Neural progenitor cell (in vitro differentiated cells): ENCODE data around the gene PCDH9. TPM values are rescaled to one million over a fixed set of nuclear protein-coding genes. Genes with fewer than 3 reads are reported as not detected.

Experiments used
- DNase-seq: peaks from one replicate; pipeline ENCODE4 v3.0.0-alpha.2; 2016; ENCODE audit warnings: low spot score
- H2AFZ ChIP-seq: fragments of 200-600 bp; sonication (generic); replicated peaks from 2 replicates; pipeline ENCODE4 v1.6.1; 2016; ENCODE audit warnings: antibody characterized with exemption
- H3F3A ChIP-seq: fragments of 200-600 bp; sonication (generic); 2 replicates; pipeline ENCODE4 v1.6.1; 2016; ENCODE audit warnings: antibody characterized with exemption, low read depth
- H3K27ac ChIP-seq: fragments of 200-600 bp; sonication (generic); 2 replicates; pipeline ENCODE4 v1.5.1; 2016; ENCODE audit warnings: mild to moderate bottlenecking
- H3K27me3 ChIP-seq: fragments of 200-600 bp; sonication (generic); 2 replicates; pipeline ENCODE4 v1.6.1; 2016; ENCODE audit warnings: mild to moderate bottlenecking, moderate library complexity
- H3K36me3 ChIP-seq: fragments of 200-600 bp; sonication (generic); 2 replicates; pipeline ENCODE4 v1.5.1; 2016
- H3K4me1 ChIP-seq: fragments of 200-600 bp; sonication (generic); 2 replicates; pipeline ENCODE4 v1.6.1; 2016; ENCODE audit warnings: mixed run types
- H3K4me2 ChIP-seq: fragments of 200-600 bp; sonication (generic); 2 replicates; pipeline ENCODE4 v1.6.1; 2016
- H3K4me3 ChIP-seq: fragments of 200-600 bp; sonication (generic); 2 replicates; pipeline ENCODE4 v1.5.1; 2016
- H3K79me2 ChIP-seq: fragments of 200-600 bp; sonication (generic); 2 replicates; pipeline ENCODE4 v1.6.1; 2016; ENCODE audit warnings: low read depth
- H3K9ac ChIP-seq: fragments of 200-600 bp; sonication (generic); 2 replicates; pipeline ENCODE4 v1.6.1; 2016
- H3K9me3 ChIP-seq: fragments of 200-600 bp; sonication (generic); 2 replicates; pipeline ENCODE4 v1.5.1; 2016; ENCODE audit warnings: low read depth
- H4K20me1 ChIP-seq: fragments of 200-600 bp; sonication (generic); 2 replicates; pipeline ENCODE4 v1.6.1; 2016; ENCODE audit warnings: low read depth
- H3K27ac Mint-ChIP-seq: 3 replicates; pipeline ENCODE4 v1.8.0; 2021; ENCODE audit warnings: mixed read lengths
- H3K27me3 Mint-ChIP-seq: 2 replicates; pipeline ENCODE4 v1.8.0; 2022; ENCODE audit warnings: low read depth, mild to moderate bottlenecking, inconsistent platforms, moderate library complexity, mixed read lengths; ENCODE audit not compliant: insufficient read depth
- H3K36me3 Mint-ChIP-seq: 3 replicates; pipeline ENCODE4 v1.8.0; 2021; ENCODE audit warnings: mixed read lengths
- H3K4me1 Mint-ChIP-seq: 3 replicates; pipeline ENCODE4 v1.8.0; 2021; ENCODE audit warnings: mixed read lengths
- H3K4me3 Mint-ChIP-seq: 3 replicates; pipeline ENCODE4 v1.8.0; 2021; ENCODE audit warnings: mild to moderate bottlenecking, moderate library complexity, mixed read lengths
- H3K9me3 Mint-ChIP-seq: 3 replicates; pipeline ENCODE4 v1.8.0; 2020; ENCODE audit warnings: mixed read lengths
- EZH2 ChIP-seq: fragments of 200-600 bp; sonication (generic); IDR thresholded peaks from 2 replicates; pipeline ENCODE4 v1.6.1; 2017; ENCODE audit warnings: antibody characterized with exemption, mild to moderate bottlenecking, moderate library complexity
- EZH2phosphoT487 ChIP-seq: fragments of 200-600 bp; sonication (generic); IDR thresholded peaks from 2 replicates; pipeline ENCODE4 v1.6.1; 2017; ENCODE audit warnings: antibody characterized with exemption
- total RNA-seq: library from RNA; depleted of rRNA; stranded (reverse); fragments of >200 nt; gene quantifications from 2 replicates; pipeline ENCODE4 v1.2.3, GENCODE V29; 2015; ENCODE audit warnings: low replicate concordance
- TF ChIP-seq, protein P1 (sequence below): fragments of 200-600 bp; sonication (generic); IDR thresholded peaks from 2 replicates; pipeline ENCODE4 v1.5.1; 2017; ENCODE audit warnings: antibody characterized with exemption, mild to moderate bottlenecking

Gene PCDH9
- total RNA-seq, 1 donor from 2014 or later: 0.24 TPM

DNA sequence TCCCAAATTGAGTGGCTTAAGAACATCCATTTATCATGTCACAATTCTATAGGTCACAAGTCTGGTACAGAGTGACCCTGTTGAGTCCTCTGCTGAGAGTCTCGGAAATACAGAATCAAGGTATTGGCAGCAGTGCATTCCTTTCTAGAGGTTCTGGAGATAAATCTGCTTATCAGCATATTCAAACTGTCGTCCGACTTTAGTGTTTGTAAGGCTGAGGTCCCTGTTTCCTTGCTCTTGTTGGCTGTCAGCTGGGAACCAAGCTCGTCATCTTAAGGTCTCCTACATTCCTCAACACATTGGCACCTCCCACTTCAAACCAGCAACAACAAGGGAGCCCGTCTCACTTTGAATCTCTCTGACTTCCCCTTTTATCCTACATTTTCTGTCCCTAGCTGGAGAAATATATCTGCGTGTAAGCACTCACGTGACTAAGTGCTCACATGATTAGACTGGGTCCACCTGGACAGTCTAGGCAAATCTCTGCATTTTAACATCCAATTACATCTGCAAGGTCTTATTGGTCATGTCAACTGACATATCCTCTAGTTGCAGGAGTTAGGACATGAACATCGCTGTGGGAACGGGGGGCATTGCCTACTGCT is 886.8 kb downstream of the PCDH9 start:
- H3K27ac Mint-ChIP-seq: peak overlapping the region; percentile 16

DNA sequence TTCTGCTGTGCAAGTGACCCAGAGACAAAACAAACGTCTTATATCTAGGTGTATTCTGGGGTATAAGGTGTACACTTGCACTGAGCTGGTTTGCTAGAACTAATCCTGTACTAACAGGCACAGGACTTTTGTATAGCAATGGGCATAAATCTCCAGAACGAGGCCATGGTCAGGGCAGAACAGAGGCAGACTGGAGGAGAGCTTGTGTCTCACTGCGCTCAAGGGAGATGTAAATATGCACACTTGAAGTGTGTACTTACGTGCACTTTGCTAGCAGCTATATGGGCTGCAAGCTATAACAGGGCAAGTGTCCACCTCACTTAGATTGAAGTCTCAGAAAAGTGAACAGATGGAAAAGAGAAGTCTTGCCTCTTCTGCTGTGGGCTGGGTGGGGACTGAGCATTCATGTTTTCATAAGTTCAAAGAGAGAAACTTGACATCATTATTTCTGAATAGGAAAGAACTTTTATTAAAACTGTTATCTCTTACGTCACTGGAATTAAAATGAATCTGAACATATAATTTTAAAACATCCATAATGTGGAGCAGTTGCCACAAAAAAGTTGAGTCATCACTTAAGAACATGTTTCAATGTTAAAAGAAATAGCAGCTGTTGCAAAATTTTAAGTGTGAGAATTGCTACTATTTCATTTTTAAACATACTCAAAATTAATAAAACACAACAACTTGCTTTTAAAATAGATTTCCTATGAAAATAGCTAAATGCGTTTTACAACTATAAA is 888.3 kb downstream of the PCDH9 start:
- no peak for DNase-seq
- no peak for TF ChIP-seq EZH2phosphoT487
- TF ChIP-seq, protein P1, sequence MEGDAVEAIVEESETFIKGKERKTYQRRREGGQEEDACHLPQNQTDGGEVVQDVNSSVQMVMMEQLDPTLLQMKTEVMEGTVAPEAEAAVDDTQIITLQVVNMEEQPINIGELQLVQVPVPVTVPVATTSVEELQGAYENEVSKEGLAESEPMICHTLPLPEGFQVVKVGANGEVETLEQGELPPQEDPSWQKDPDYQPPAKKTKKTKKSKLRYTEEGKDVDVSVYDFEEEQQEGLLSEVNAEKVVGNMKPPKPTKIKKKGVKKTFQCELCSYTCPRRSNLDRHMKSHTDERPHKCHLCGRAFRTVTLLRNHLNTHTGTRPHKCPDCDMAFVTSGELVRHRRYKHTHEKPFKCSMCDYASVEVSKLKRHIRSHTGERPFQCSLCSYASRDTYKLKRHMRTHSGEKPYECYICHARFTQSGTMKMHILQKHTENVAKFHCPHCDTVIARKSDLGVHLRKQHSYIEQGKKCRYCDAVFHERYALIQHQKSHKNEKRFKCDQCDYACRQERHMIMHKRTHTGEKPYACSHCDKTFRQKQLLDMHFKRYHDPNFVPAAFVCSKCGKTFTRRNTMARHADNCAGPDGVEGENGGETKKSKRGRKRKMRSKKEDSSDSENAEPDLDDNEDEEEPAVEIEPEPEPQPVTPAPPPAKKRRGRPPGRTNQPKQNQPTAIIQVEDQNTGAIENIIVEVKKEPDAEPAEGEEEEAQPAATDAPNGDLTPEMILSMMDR: no peak
- TF ChIP-seq EZH2: no peak
- peak overlapping the region; percentile 80 for H2AFZ ChIP-seq
- no peaks in the 10 kb centered on the region for H3K79me2 ChIP-seq
- no peak overlapping the region for H3K27ac ChIP-seq
- no peaks in the 10 kb centered on the region for H3K9me3 ChIP-seq
- H3K4me1 ChIP-seq: peaks cover 20% of the 10 kb centered on the region
- Mint-ChIP-seq H3K27me3 (no peaks in the 10 kb centered on the region), H3K4me3 (no peak overlapping the region), H3K36me3 (no peaks in the 10 kb centered on the region), H3K4me1 (peaks cover 40% of the 10 kb centered on the region), H3K9me3 (peaks cover 2% of the 10 kb centered on the region), H3K27ac (no peak overlapping the region)
- H3F3A ChIP-seq: peaks cover 5% of the 10 kb centered on the region
- H4K20me1 ChIP-seq: no peaks in the 10 kb centered on the region
- no peaks in the 10 kb centered on the region for H3K27me3 ChIP-seq
- H3K36me3 ChIP-seq: no peaks in the 10 kb centered on the region
- no peak overlapping the region for H3K4me2 ChIP-seq
- H3K9ac ChIP-seq: no peak overlapping the region
- H3K4me3 ChIP-seq: no peak overlapping the region

More for the DNA sequence above, 886.8 kb downstream of the PCDH9 start:
- H3K79me2 ChIP-seq: no peaks in the 10 kb centered on the region
- H3K27me3 ChIP-seq: no peaks in the 10 kb centered on the region
- no peak for DNase-seq
- H3K9ac ChIP-seq: no peak overlapping the region
- peaks cover 5% of the 10 kb centered on the region for H3F3A ChIP-seq
- H3K4me1 ChIP-seq: peaks cover 20% of the 10 kb centered on the region
- H3K36me3 Mint-ChIP-seq: no peaks in the 10 kb centered on the region
- no peaks in the 10 kb centered on the region for H3K27me3 Mint-ChIP-seq
- H3K27ac ChIP-seq: no peak overlapping the region
- H3K9me3 ChIP-seq: no peaks in the 10 kb centered on the region
- TF ChIP-seq EZH2: no peak
- TF ChIP-seq, protein P1: no peak
- TF ChIP-seq EZH2phosphoT487: no peak
- peaks cover 4% of the 10 kb centered on the region for H3K9me3 Mint-ChIP-seq
- H3K4me1 Mint-ChIP-seq: peaks cover 40% of the 10 kb centered on the region
- H3K36me3 ChIP-seq: no peaks in the 10 kb centered on the region
- no peak overlapping the region for H3K4me2 ChIP-seq
- H4K20me1 ChIP-seq: no peaks in the 10 kb centered on the region
- H2AFZ ChIP-seq: peak overlapping the region; percentile 28
- H3K4me3 ChIP-seq: no peak overlapping the region
- no peak overlapping the region for H3K4me3 Mint-ChIP-seq

GRCh38 chr13:66339214-66339613 is 890.9 kb downstream of the PCDH9 start:
- Histone ChIP-seq H3K4me2 (no peak overlapping the region), H3F3A (no peaks in the 10 kb centered on the region), H3K4me1 (peaks cover 4% of the 10 kb centered on the region), H3K9ac (no peak overlapping the region), H4K20me1 (no peaks in the 10 kb centered on the region), H3K79me2 (no peaks in the 10 kb centered on the region), H2AFZ (no peak overlapping the region), H3K27ac (no peak overlapping the region), H3K9me3 (no peaks in the 10 kb centered on the region), H3K4me3 (no peak overlapping the region), H3K36me3 (no peaks in the 10 kb centered on the region), H3K27me3 (no peaks in the 10 kb centered on the region)
- no peak overlapping the region for H3K27ac Mint-ChIP-seq
- no peak for DNase-seq
- H3K4me1 Mint-ChIP-seq: peaks cover 17% of the 10 kb centered on the region
- peaks cover 2% of the 10 kb centered on the region for H3K9me3 Mint-ChIP-seq
- no peaks in the 10 kb centered on the region for H3K27me3 Mint-ChIP-seq
- TF ChIP-seq, protein P1: no peak
- TF ChIP-seq EZH2phosphoT487 (no peak), EZH2 (no peak)
- H3K36me3 Mint-ChIP-seq: no peaks in the 10 kb centered on the region
- H3K4me3 Mint-ChIP-seq: no peak overlapping the region
